Upper lobe of left lung (tissue), 4 donors: Measurements from ENCODE around the gene CBS.
"Not testable (repeated sequence)": the region's sequence is repeated elsewhere in the genome, so short reads cannot be mapped to it uniquely, and the experiment has no call there.

ENCODE experiments used
- EP300 ChIP-seq, 4 donors: sonication (generic); formaldehyde crosslinking; IDR thresholded peaks; one replicate each; pipeline ENCODE4 v1.5.1; 2017; ENCODE audit warnings: antibody characterized with exemption in 4 of 4, control low read depth in 2 of 4
- POLR2A ChIP-seq, 4 donors: fragments of 450-650 bp; IDR thresholded peaks; one replicate each; pipeline ENCODE4 v1.5.1; 2016 to 2017; ENCODE audit warnings: antibody characterized with exemption in 4 of 4, mild to moderate bottlenecking in 2 of 4
- TF ChIP-seq, protein P1 (sequence below), 6 experiments: fragments of 450-650 bp in 4 of 6; fragments of 200-600 bp in 2 of 6; sonication (generic) in 2 of 6; IDR thresholded peaks; one replicate each; pipeline ENCODE4 v1.5.1; 2016 to 2019; ENCODE audit warnings: antibody characterized with exemption in 6 of 6

DNA sequence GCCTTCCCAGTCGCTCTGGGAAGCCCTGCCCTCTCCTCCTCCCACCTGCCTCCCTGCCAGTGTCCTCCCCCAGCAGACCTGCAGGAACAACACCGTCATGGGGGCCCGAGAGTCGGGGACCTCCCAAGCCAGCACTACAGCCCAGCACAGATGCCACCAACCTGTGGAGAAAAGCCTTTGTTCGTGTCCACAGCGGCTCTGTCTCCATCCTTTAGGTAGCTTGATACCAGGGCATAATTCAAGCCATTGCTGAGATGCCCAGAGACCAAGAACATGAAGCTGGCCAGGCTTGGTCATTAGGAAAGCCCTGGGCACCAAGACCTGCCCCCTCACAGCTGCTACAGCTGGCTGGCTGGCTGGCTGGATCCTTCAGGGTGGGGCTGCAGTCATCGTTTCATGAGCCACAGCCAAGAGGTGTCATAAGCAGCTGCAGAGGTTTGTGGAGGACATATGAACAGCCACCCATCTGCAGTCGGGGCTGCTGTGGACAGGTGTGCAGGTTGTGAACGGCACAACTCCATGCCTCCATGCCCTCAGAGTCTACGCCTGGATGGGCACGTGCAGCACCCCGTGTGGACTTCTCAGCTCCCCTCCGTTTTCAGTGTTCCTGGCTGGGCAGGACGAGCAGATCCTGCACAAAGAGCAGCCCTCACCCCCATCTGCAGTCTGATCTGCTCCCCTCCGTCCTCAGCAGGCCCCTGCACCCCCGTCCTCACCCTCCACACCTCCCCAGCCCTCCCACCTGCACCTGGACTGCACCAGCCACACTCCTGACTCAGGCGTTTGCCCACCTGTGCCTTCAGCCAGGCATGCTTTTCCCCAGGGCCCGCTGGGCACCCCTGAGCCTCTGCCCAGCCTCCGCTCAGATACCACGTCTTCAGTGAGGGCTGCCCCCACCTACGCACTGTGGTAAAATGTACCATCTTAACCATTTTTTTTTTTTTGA lies 29.5 kb downstream of the CBS start:
- TF ChIP-seq, protein P1, sequence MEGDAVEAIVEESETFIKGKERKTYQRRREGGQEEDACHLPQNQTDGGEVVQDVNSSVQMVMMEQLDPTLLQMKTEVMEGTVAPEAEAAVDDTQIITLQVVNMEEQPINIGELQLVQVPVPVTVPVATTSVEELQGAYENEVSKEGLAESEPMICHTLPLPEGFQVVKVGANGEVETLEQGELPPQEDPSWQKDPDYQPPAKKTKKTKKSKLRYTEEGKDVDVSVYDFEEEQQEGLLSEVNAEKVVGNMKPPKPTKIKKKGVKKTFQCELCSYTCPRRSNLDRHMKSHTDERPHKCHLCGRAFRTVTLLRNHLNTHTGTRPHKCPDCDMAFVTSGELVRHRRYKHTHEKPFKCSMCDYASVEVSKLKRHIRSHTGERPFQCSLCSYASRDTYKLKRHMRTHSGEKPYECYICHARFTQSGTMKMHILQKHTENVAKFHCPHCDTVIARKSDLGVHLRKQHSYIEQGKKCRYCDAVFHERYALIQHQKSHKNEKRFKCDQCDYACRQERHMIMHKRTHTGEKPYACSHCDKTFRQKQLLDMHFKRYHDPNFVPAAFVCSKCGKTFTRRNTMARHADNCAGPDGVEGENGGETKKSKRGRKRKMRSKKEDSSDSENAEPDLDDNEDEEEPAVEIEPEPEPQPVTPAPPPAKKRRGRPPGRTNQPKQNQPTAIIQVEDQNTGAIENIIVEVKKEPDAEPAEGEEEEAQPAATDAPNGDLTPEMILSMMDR (IDR thresholded peaks at IDR 0.05) = not testable (repeated sequence)
- not testable (repeated sequence) for TF ChIP-seq POLR2A, EP300 (IDR thresholded peaks at IDR 0.05)
